Mesodermal cell (in vitro differentiated cells): ENCODE results near the gene CST9.
"Not testable (repeated sequence)": the region's sequence is repeated elsewhere in the genome, so short reads cannot be mapped to it uniquely, and the experiment has no call there.

Experiments
- H3K27ac ChIP-seq: 2 replicates; pipeline ENCODE4 v1.7.0; 2013; ENCODE audit warnings: mild to moderate bottlenecking, low read depth, low read length, moderate library complexity; ENCODE audit not compliant: severe bottlenecking
- H3K36me3 ChIP-seq: 2 replicates; pipeline ENCODE4 v1.7.1; 2013; ENCODE audit warnings: mild to moderate bottlenecking, low read length, moderate library complexity; ENCODE audit not compliant: control insufficient read depth, insufficient read depth
- H3K4me1 ChIP-seq: one replicate; pipeline ENCODE4 v1.7.1; 2013; ENCODE audit warnings: mild to moderate bottlenecking, low read length; ENCODE audit not compliant: insufficient read depth, control insufficient read depth, poor library complexity, severe bottlenecking
- H3K4me3 ChIP-seq: 2 replicates; pipeline ENCODE4 v1.7.0; 2013; ENCODE audit warnings: low read length, control low read depth, mild to moderate bottlenecking; ENCODE audit not compliant: insufficient read depth, poor library complexity, severe bottlenecking; ENCODE audit errors: extremely low read depth
- H3K9me3 ChIP-seq: 2 replicates; pipeline ENCODE4 v1.7.1; 2013; ENCODE audit warnings: mild to moderate bottlenecking, low read length, moderate library complexity; ENCODE audit not compliant: control insufficient read depth
- WGBS, 2 experiments: methylation state at CpG; one replicate each; pipeline ENCODE4 v1.1.5; 2013; ENCODE audit warnings: missing lambda C conversion rate in 2 of 2; ENCODE audit not compliant: insufficient coverage in 2 of 2; 5-methylcytosine and 5-hydroxymethylcytosine counted together

The CST9 gene

DNA sequence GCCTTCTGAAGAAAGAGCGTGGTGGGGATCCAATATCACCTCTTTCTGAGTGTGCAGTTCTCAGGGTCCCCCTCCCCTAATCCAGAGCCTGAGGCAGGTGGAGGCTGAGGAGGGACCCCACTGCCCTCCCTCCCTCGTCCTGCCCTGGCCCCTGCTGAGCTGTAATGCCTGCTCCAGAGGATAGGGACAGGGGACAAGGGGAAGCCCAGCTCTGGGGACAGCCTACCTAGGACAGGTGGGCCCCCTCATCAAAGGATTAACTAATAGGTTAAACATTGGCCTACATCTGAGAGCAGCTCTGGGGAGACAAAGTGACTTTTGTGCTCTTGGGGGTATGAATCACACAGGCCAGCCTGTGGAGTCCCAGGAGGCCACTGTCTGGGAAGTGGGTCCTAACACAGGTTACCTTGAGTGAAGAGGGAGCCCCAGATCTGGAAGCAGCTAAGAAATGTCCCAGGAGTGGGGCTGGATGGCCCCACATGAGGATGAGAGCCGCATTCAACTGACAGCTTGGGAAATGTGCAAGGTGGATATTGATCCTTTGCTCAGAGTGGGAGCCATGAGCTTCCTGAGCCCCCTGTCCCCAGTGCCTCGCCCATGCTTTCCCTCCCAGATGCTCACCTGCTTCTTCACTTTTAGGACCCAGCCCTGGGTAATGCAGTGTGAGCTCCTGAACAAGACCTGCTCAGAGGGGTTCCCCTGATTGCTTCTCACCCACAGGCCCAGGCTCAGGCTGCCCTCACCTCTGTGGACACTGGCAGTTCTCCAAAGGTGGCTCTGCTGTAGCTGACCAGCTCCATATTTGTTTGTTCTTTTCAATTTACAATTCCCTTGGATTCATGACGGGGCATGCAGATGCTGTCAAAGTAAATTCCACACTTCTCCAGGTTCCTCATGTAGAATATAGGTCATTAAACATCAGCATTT lies 19.6 kb downstream of the CST9 start:
- Histone ChIP-seq H3K27ac (no peak overlapping the region), H3K4me1 (peaks cover 3% of the 10 kb centered on the region), H3K36me3 (no peaks in the 10 kb centered on the region), H3K9me3 (no peaks in the 10 kb centered on the region), H3K4me3 (no peak overlapping the region)
- 82 to 100% methylated on average over 2 of the region's 5 CpGs for WGBS, 2 experiments

- no peaks in the 10 kb centered on the region for H3K9me3 ChIP-seq
Observed at GRCh38 chr20:23585449-23585807, 20.3 kb downstream of the CST9 start.

DNA sequence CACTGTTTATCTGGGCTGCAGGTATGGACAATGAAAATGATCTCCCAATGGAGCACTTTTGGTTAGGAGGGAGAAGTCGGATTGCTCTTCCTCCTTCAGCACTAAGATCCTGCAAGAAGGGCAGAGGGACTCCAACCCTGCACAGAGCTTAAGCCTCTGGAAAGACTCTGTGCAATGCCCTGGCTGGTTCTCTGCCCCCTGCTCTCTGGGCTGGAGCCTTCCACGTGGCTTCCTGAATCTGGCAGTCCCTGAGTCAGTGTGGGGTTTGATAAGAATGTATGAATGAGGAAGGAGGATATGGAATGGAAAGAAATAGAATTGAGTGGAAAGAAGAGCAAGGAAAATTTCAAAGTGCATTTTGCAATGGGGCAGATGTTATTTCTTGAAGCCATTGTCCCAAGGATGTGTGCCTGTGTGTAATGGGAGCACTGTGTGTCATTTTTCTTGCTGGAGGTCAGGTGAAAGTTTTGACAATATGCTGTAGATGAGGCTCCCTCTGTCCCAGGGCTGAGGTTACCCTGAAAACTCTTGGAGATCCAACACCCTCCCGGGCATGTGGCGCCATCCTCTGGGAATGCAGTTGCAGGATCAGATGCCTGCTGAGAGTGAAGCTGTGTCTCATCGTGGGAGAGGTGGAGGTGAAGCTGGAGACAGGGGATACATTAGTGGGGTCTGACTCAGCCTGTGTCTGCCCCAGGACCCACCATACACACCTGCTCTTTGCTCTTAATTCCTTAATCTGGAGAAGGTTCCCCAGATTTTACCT lies 21.1 kb downstream of the CST9 start:
- WGBS, 2 experiments: 80 to 83% methylated on average over 2 to 3 of the region's 5 CpGs
- Histone ChIP-seq H3K4me1 (peaks cover 3% of the 10 kb centered on the region), H3K9me3 (no peaks in the 10 kb centered on the region), H3K27ac (no peak overlapping the region), H3K4me3 (no peak overlapping the region), H3K36me3 (no peaks in the 10 kb centered on the region)

More at GRCh38 chr20:23585449-23585807, 20.3 kb downstream of the CST9 start:
- Histone ChIP-seq H3K4me3 (no peak overlapping the region), H3K36me3 (no peaks in the 10 kb centered on the region), H3K4me1 (peaks cover 3% of the 10 kb centered on the region), H3K27ac (no peak overlapping the region)
- WGBS, 2 experiments: 85 to 93% methylated on average over 3 to 4 of the region's 5 CpGs

DNA sequence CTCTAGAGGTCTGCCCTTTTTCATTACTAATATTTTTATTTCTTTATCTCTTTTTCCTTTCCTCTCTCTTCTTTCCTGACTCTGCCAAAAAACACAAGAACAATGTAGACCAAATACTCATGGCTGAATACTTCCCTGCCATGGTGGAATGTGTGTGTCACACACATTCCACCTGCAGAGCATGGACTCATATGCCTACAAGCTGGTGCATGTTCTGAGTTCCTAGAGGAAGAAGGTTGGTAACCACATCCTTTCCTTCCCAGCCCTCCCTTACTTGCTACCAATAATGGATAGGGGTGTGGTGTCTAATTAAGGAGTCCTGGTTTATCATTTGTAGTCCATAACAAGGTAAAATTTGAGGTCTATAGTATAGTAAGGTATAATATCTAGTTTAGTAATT lies 22.2 kb downstream of the CST9 start:
- Histone ChIP-seq H3K9me3 (no peaks in the 10 kb centered on the region), H3K36me3 (no peaks in the 10 kb centered on the region), H3K4me1 (peaks cover 3% of the 10 kb centered on the region), H3K4me3 (no peak overlapping the region), H3K27ac (no peak overlapping the region)

DNA sequence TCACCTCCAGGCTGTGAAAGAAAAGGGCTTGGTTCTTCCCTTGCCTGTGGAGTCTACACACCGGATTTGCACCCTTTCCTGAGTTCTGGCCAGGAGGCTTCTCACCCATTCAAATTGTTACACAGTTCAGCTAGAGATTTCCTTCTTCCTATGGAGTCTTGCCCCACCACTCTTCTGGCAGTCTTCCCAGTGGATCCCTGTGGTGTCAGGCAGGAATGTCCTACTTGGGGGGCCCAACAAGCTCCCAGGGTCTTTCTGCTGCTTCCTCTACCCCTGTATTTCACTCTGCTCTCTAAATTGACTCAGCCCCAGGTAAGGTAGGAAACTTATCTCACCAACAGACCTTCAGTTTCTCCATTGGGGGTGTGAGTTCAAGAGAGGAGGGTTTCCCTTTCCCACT lies 23.4 kb downstream of the CST9 start:
- WGBS, 2 experiments: 92 to 100% methylated on average over 1 of the region's 1 CpG
- peaks cover 3% of the 10 kb centered on the region for H3K4me1 ChIP-seq
- H3K27ac ChIP-seq: no peak overlapping the region
- H3K4me3 ChIP-seq: no peak overlapping the region
- no peaks in the 10 kb centered on the region for H3K9me3 ChIP-seq
- H3K36me3 ChIP-seq: no peaks in the 10 kb centered on the region

DNA sequence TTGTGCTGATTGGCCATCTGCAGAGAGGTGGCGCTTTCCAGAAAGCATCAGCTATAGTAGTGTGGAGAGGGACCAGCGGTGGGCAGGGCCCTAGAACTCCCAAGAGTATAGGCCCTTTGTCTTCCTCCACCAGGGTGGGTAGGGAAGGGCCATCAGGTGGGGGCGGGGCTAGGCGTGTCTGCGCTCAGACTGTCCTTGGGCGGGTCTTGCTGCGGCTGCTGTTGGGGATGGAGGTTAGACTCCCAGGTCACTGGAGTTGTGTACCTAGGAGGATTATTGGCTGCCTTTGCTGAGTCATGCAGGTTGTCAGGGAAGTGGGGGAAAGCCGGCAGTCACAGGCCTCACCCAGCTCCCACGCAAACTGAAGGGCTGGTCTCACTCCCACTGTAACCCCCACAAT lies 23.9 kb downstream of the CST9 start:
- H3K27ac ChIP-seq, H3K9me3 ChIP-seq: not testable (repeated sequence)
- 98 to 100% methylated on average over 2 to 6 of the region's 9 CpGs for WGBS, 2 experiments

DNA sequence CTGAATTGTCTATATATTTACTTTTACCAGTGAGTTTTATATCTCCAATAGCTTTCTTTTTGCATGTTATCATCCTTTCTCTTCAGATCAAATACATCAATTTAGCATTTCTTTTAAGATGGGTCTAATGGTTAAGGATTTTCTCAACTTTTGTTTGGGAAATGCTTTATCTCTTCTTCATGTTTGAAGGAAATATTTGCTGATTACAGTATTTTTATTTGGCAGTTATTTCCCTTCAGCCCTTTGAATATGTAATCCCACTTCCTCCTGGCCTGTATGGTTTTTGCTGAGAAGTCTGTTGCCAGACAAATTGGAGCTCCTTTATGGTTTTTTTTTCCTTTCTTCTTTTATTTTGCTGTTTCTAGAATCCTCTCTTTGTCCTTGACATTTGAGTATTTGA lies 30.7 kb downstream of the CST9 start:
- Histone ChIP-seq H3K36me3 (no peaks in the 10 kb centered on the region), H3K4me3 (no peak overlapping the region), H3K27ac (no peak overlapping the region), H3K4me1 (no peaks in the 10 kb centered on the region), H3K9me3 (no peaks in the 10 kb centered on the region)

More for the DNA sequence above, 23.9 kb downstream of the CST9 start:
- H3K36me3 ChIP-seq, H3K4me3 ChIP-seq, H3K4me1 ChIP-seq: not testable (repeated sequence)

- Histone ChIP-seq H3K27ac (no peak overlapping the region), H3K9me3 (no peaks in the 10 kb centered on the region), H3K4me1 (no peaks in the 10 kb centered on the region), H3K4me3 (no peak overlapping the region), H3K36me3 (no peaks in the 10 kb centered on the region)
- 80 to 96% methylated on average over 1 to 2 of the region's 2 CpGs for WGBS, 2 experiments
Observed at GRCh38 chr20:23570178-23570760, 35.4 kb downstream of the CST9 start.

DNA sequence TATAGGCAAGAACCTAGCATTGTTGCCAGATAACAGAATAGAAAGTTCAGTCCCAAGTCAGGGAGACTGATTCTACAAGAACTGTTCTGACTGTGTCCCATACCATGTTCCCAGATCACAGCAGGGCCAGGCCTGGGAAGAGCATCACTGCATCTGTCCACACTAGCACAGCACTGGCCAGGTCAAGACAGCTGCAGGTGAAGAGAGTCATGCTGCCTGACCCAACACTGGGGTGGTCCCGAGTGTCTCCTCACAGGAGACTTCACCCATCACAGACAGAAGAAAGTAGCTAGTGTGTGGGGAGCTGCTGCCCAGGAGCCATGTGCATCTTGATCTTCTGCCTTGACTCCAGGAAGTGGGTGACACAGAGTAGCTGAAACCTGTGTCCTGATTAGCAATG lies 36.1 kb downstream of the CST9 start:
- no peak overlapping the region for H3K4me3 ChIP-seq
- H3K36me3 ChIP-seq: no peaks in the 10 kb centered on the region
- WGBS, 2 experiments: 83% methylated on average over 1 of the region's 1 CpG; no CpG with 5 or more reads in 1 of the 2 experiments
- H3K9me3 ChIP-seq: no peaks in the 10 kb centered on the region
- no peak overlapping the region for H3K27ac ChIP-seq
- no peaks in the 10 kb centered on the region for H3K4me1 ChIP-seq

DNA sequence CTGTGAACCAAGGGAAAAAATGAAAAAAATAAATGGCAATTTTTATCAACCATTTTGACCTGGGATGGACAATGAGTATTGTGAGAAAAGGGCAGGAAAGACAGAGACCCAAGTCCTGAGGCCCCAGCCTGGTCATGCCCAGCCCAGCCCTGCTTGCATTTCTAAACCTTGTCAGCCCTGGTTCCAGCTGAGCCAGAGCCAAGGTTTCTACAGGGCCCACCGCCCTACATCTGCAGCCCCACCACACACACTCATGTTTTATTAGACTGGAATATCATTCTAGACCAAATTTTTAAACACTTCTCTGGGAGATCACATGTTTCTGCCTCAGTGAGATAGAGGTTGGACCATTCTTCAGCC lies 36.8 kb downstream of the CST9 start:
- no peaks in the 10 kb centered on the region for H3K36me3 ChIP-seq
- H3K9me3 ChIP-seq: no peaks in the 10 kb centered on the region
- no CpG with 5 or more reads among the region's 1 CpG for WGBS, 2 experiments
- no peak overlapping the region for H3K27ac ChIP-seq
- H3K4me1 ChIP-seq: no peaks in the 10 kb centered on the region
- no peak overlapping the region for H3K4me3 ChIP-seq
